ENCODE data around the gene NR2F1.
A peak's percentile ranks its signal among the peaks of the same experiment; 100 is the strongest.

Gene NR2F1

GRCh38 chr5:93572101-93572607 is 10.9 kb upstream of the NR2F1 start (continued):
- TF ChIP-seq ZNF645 (tag by site-specific recombination; IDR thresholded peaks at IDR 0.05) (no peak), FEZF1 (tag by site-specific recombination; IDR thresholded peaks at IDR 0.05) (no peak), ZNF391 (tag by site-specific recombination; IDR thresholded peaks at IDR 0.05; ENCODE audit: borderline replicate concordance, low read depth) (no peak), ZNF280C (tag by site-specific recombination; IDR thresholded peaks at IDR 0.05) (no peak), ZNF792 (tag by site-specific recombination; IDR thresholded peaks at IDR 0.05) (no peak), ZNF146 (tag by site-specific recombination; IDR thresholded peaks at IDR 0.05) (no peak), GFI1B (tag by site-specific recombination; IDR thresholded peaks at IDR 0.05) (no peak), PBX3 (CRISPR knock-in tag; IDR thresholded peaks at IDR 0.05) (no peak), ZNF37A (tag by site-specific recombination; IDR thresholded peaks at IDR 0.05) (no peak), TCF7L2 (IDR thresholded peaks at IDR 0.05; ENCODE audit: borderline replicate concordance, low read depth, low read length) (no peak), ZNF843 (tag by site-specific recombination; IDR thresholded peaks at IDR 0.05) (no peak), ZIC2 (tag by site-specific recombination; IDR thresholded peaks at IDR 0.05) (no peak)

- ChIA-PET POLR2A (no interaction called here), CTCF (interaction anchor here (0.5 kb wide), 1 partner anchor 153 kb away, joined by 3 read pairs; no protein-coding TSS in a partner anchor)
- Histone ChIP-seq H3K36me3 (ENCODE audit: control insufficient read depth in 2 of 2, insufficient read depth in 1 of 2, low read length in 2 of 2) (no peaks in the 10 kb centered on the region), H3K9me3 (ENCODE audit: control insufficient read depth, insufficient read depth, low read depth, low read length) (no peaks in the 10 kb centered on the region), H3K27ac (ENCODE audit: extremely low read depth, low read depth, low read length) (no peak overlapping the region), H3K4me3 (ENCODE audit: low read depth, low read length) (peak overlapping the region; percentile 16), H3K4me1 (ENCODE audit: control insufficient read depth, insufficient read depth, low read length) (peaks cover 19% of the 10 kb centered on the region)
- TF ChIP-seq MEIS1 (CRISPR knock-in tag; IDR thresholded peaks at IDR 0.05; ENCODE audit: borderline replicate concordance): no peak
- no peak for TF ChIP-seq KLF8 (tag by site-specific recombination; IDR thresholded peaks at IDR 0.05)
- no peak for TF ChIP-seq ZFHX2 (tag by site-specific recombination; conservative IDR thresholded peaks at IDR 0.05)
- TF ChIP-seq OVOL3 (tag by site-specific recombination; IDR thresholded peaks at IDR 0.05): no peak
- no peak for TF ChIP-seq ZNF239 (tag by site-specific recombination; IDR thresholded peaks at IDR 0.05)
- no peak for TF ChIP-seq ZNF146 (tag by site-specific recombination; IDR thresholded peaks at IDR 0.05)
- no peak for TF ChIP-seq ZNF324 (tag by site-specific recombination; IDR thresholded peaks at IDR 0.05)
- TF ChIP-seq ZNF169 (tag by site-specific recombination; IDR thresholded peaks at IDR 0.05): no peak
Measured at GRCh38 chr5:93572608-93573353, 10.2 kb upstream of the NR2F1 start.
